Upper lobe of left lung (tissue), 4 donors: ENCODE data around the gene PFKP.

ENCODE experiments used
- CTCF ChIP-seq, 6 experiments: fragments of 450-650 bp in 4 of 6; fragments of 200-600 bp in 2 of 6; sonication (generic) in 2 of 6; IDR thresholded peaks; one replicate each; pipeline ENCODE4 v1.5.1; 2016 to 2019; ENCODE audit warnings: antibody characterized with exemption in 6 of 6
- EP300 ChIP-seq, 4 donors: sonication (generic); formaldehyde crosslinking; IDR thresholded peaks; one replicate each; pipeline ENCODE4 v1.5.1; 2017; ENCODE audit warnings: antibody characterized with exemption in 4 of 4, control low read depth in 2 of 4
- POLR2A ChIP-seq, 4 donors: fragments of 450-650 bp; IDR thresholded peaks; one replicate each; pipeline ENCODE4 v1.5.1; 2016 to 2017; ENCODE audit warnings: antibody characterized with exemption in 4 of 4, mild to moderate bottlenecking in 2 of 4

GRCh38 chr10:3116508-3117100 lies 49.3 kb downstream of the PFKP start:
- TF ChIP-seq POLR2A (IDR thresholded peaks at IDR 0.05) (no peak), CTCF (IDR thresholded peaks at IDR 0.05) (no peak), EP300 (IDR thresholded peaks at IDR 0.05) (no peak)
